ENCODE measurements around the gene TRIP13. TPM values are rescaled to one million over a fixed set of nuclear protein-coding genes. Genes with fewer than 3 reads are reported as not detected.
"Not testable (repeated sequence)": the region's sequence is repeated elsewhere in the genome, so short reads cannot be mapped to it uniquely, and the experiment has no call there.

The TRIP13 gene
- polyA plus RNA-seq, 1 donor from 2014 or later: 2.1 TPM

- H3K4me2 ChIP-seq (ENCODE audit: low read length): no peak overlapping the region
- no peaks in the 10 kb centered on the region for H3F3A ChIP-seq (ENCODE audit: insufficient read depth, low read length, poor library complexity, severe bottlenecking)
- H3K27me3 ChIP-seq (ENCODE audit: insufficient read depth, low read depth, low read length): peaks cover 15% of the 10 kb centered on the region
- no peak overlapping the region for H3K27ac ChIP-seq (ENCODE audit: low read length)
- H3K4me3 ChIP-seq (ENCODE audit: low read length): no peak overlapping the region
- no peaks in the 10 kb centered on the region for H3K36me3 ChIP-seq (ENCODE audit: insufficient read depth, low read length)
- H3K9me2 ChIP-seq (ENCODE audit: insufficient read depth, low read length): no peaks in the 10 kb centered on the region
- H2AFZ ChIP-seq (ENCODE audit: low read depth, low read length): no peak overlapping the region
- no peak for TF ChIP-seq RAD21 (conservative IDR thresholded peaks at IDR 0.05)
- no peak for TF ChIP-seq CTCF (IDR thresholded peaks at IDR 0.05; ENCODE audit: poor library complexity, severe bottlenecking)
- no peak for TF ChIP-seq TAF1 (IDR thresholded peaks at IDR 0.05; ENCODE audit: low read depth)
- TF ChIP-seq MXI1 (conservative IDR thresholded peaks at IDR 0.05; ENCODE audit: poor library complexity, severe bottlenecking): no peak
- no peak for TF ChIP-seq EZH2 (IDR thresholded peaks at IDR 0.05; ENCODE audit: borderline replicate concordance, insufficient read depth, low read length, poor library complexity, severe bottlenecking)
- TF ChIP-seq EP300 (conservative IDR thresholded peaks at IDR 0.05; ENCODE audit: poor library complexity, severe bottlenecking): no peak
- TF ChIP-seq SMC3 (conservative IDR thresholded peaks at IDR 0.05; ENCODE audit: poor library complexity): no peak
- no peak for TF ChIP-seq REST (IDR thresholded peaks at IDR 0.05; ENCODE audit: borderline replicate concordance)
- TF ChIP-seq POLR2AphosphoS5 (IDR thresholded peaks at IDR 0.05): no peak
- H3K79me2 ChIP-seq (replicated peaks; ENCODE audit: insufficient read depth, low read length): no peaks in the 10 kb centered on the region
- no peak overlapping the region for H3K9ac ChIP-seq (ENCODE audit: low read length)
- no peaks in the 10 kb centered on the region for H3K9me3 ChIP-seq (ENCODE audit: low read length)
- no peaks in the 10 kb centered on the region for H4K20me1 ChIP-seq (ENCODE audit: insufficient read depth)
Measured at GRCh38 chr5:927172-928015, 34.7 kb downstream of the TRIP13 start.

- not testable (repeated sequence) for H2AFZ ChIP-seq (ENCODE audit: low read depth, low read length); H4K20me1 ChIP-seq (ENCODE audit: insufficient read depth); H3K9me2 ChIP-seq (ENCODE audit: insufficient read depth, low read length); H3K9me3 ChIP-seq (ENCODE audit: low read length); H3K4me3 ChIP-seq (ENCODE audit: low read length); H3F3A ChIP-seq (ENCODE audit: insufficient read depth, low read length, poor library complexity, severe bottlenecking); H3K79me2 ChIP-seq (replicated peaks; ENCODE audit: insufficient read depth, low read length); H3K9ac ChIP-seq (ENCODE audit: low read length); H3K4me2 ChIP-seq (ENCODE audit: low read length); H3K36me3 ChIP-seq (ENCODE audit: insufficient read depth, low read length); H3K27ac ChIP-seq (ENCODE audit: low read length)
- peaks cover 15% of the 10 kb centered on the region for H3K27me3 ChIP-seq (ENCODE audit: insufficient read depth, low read depth, low read length)
Measured at GRCh38 chr5:929182-929581, 36.5 kb downstream of the TRIP13 start.
